ENCODE results near the gene GXYLT1.

GXYLT1 gene

DNA sequence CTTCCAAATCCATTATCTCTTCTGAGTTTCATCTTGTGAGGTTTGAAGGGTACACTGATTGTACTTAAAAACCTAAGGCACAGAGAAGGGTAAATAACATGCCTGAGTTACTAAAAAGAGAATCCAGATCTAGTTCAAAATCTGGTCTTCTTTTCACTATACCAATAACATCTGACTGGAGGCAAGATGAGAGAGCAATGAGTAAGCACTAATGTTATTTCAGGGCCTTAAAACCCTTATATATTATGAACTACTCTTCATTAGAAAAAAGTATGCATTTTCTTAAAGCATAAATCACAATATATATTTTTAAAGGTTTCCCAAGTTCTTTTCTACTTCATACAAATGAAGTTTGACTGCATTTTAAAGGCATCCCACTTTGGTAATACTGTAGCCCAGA, 60.2 kb downstream of the GXYLT1 start:
- H3K79me2 ChIP-seq (ENCODE audit: low read length), result no peaks in the 10 kb centered on the region
- peaks cover 21% of the 10 kb centered on the region for H3K4me1 ChIP-seq (ENCODE audit: low read length)
- H4K20me1 ChIP-seq (ENCODE audit: insufficient read depth, low read length), result no peaks in the 10 kb centered on the region
- no peak overlapping the region for H3K9ac ChIP-seq (ENCODE audit: low read length)
- peaks cover 6% of the 10 kb centered on the region for H3K36me3 ChIP-seq (replicated peaks; ENCODE audit: low read depth, low read length)
- no peak overlapping the region for H3K4me3 ChIP-seq (ENCODE audit: low read length)
- no peak overlapping the region for H2AFZ ChIP-seq (ENCODE audit: low read depth, low read length)
- H3K9me3 ChIP-seq (ENCODE audit: insufficient read depth, low read length), result no peaks in the 10 kb centered on the region
- TF ChIP-seq, protein P1, sequence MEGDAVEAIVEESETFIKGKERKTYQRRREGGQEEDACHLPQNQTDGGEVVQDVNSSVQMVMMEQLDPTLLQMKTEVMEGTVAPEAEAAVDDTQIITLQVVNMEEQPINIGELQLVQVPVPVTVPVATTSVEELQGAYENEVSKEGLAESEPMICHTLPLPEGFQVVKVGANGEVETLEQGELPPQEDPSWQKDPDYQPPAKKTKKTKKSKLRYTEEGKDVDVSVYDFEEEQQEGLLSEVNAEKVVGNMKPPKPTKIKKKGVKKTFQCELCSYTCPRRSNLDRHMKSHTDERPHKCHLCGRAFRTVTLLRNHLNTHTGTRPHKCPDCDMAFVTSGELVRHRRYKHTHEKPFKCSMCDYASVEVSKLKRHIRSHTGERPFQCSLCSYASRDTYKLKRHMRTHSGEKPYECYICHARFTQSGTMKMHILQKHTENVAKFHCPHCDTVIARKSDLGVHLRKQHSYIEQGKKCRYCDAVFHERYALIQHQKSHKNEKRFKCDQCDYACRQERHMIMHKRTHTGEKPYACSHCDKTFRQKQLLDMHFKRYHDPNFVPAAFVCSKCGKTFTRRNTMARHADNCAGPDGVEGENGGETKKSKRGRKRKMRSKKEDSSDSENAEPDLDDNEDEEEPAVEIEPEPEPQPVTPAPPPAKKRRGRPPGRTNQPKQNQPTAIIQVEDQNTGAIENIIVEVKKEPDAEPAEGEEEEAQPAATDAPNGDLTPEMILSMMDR (IDR thresholded peaks at IDR 0.05; ENCODE audit: low read depth, low read length), result no peak
- no peak for TF ChIP-seq EZH2phosphoT487 (IDR thresholded peaks at IDR 0.05; ENCODE audit: low read depth)
- no peak overlapping the region for H3K27ac ChIP-seq (ENCODE audit: low read length)
- H3K4me2 ChIP-seq (ENCODE audit: low read length), result no peak overlapping the region
- H3K27me3 ChIP-seq (ENCODE audit: low read depth, low read length), result no peaks in the 10 kb centered on the region

DNA sequence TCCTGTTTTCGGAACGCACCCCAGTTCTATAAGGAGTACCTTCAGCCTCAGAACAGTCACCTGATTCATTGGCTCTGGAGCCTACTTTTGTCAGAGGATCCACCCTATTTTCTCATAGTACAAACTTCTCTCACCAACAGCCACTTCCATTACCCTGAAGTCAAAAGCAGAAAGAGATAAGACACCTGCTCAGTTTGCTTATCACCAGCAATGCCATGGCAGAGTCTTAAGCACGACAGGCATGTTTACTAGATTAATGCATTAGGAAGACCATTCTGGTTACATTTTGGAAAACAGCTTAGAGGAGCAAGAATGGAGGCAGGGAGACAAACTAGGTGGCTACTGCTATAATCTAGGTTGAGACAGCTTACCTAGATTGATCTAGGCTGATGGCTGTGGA, 67.7 kb downstream of the GXYLT1 start:
- Histone ChIP-seq H3K27ac (ENCODE audit: low read length) (no peak overlapping the region), H3K27me3 (ENCODE audit: low read depth, low read length) (no peaks in the 10 kb centered on the region), H3K4me3 (ENCODE audit: low read length) (no peak overlapping the region), H3K9ac (ENCODE audit: low read length) (no peak overlapping the region), H3K9me3 (ENCODE audit: insufficient read depth, low read length) (no peaks in the 10 kb centered on the region), H2AFZ (ENCODE audit: low read depth, low read length) (no peak overlapping the region), H3K36me3 (replicated peaks; ENCODE audit: low read depth, low read length) (no peaks in the 10 kb centered on the region), H3K4me2 (ENCODE audit: low read length) (no peak overlapping the region), H4K20me1 (ENCODE audit: insufficient read depth, low read length) (no peaks in the 10 kb centered on the region), H3K4me1 (ENCODE audit: low read length) (peaks cover 13% of the 10 kb centered on the region), H3K79me2 (ENCODE audit: low read length) (no peaks in the 10 kb centered on the region)
- no peak for TF ChIP-seq EZH2phosphoT487 (IDR thresholded peaks at IDR 0.05; ENCODE audit: low read depth)
- TF ChIP-seq, protein P1 (IDR thresholded peaks at IDR 0.05; ENCODE audit: low read depth, low read length), result no peak

DNA sequence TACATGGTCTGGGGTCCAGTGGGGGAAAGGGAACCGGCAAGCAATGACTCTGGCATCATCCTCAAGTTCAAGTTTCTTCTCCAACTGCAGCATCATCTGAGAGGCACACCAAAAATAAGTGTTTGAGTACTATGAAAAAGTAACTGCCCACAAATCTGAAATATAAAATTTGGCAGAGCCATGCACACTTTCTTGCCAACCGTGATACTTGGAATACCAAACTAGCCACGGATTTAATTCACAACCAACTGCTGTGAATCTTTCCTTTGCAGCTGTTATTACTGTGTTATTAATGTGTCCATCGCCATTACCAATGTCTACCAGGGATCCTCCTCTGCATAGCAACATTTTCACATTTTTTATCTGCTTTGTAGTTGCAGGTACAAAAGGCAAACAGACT, 74.6 kb downstream of the GXYLT1 start:
- no peaks in the 10 kb centered on the region for H3K79me2 ChIP-seq (ENCODE audit: low read length)
- H3K4me3 ChIP-seq (ENCODE audit: low read length), result no peak overlapping the region
- no peaks in the 10 kb centered on the region for H3K4me1 ChIP-seq (ENCODE audit: low read length)
- no peaks in the 10 kb centered on the region for H3K9me3 ChIP-seq (ENCODE audit: insufficient read depth, low read length)
- no peaks in the 10 kb centered on the region for H3K27me3 ChIP-seq (ENCODE audit: low read depth, low read length)
- H4K20me1 ChIP-seq (ENCODE audit: insufficient read depth, low read length), result no peaks in the 10 kb centered on the region
- H3K4me2 ChIP-seq (ENCODE audit: low read length), result no peak overlapping the region
- H3K9ac ChIP-seq (ENCODE audit: low read length), result no peak overlapping the region
- H3K27ac ChIP-seq (ENCODE audit: low read length), result no peak overlapping the region
- no peaks in the 10 kb centered on the region for H3K36me3 ChIP-seq (replicated peaks; ENCODE audit: low read depth, low read length)
- H2AFZ ChIP-seq (ENCODE audit: low read depth, low read length), result no peak overlapping the region
- no peak for TF ChIP-seq EZH2phosphoT487 (IDR thresholded peaks at IDR 0.05; ENCODE audit: low read depth)
- TF ChIP-seq, protein P1 (IDR thresholded peaks at IDR 0.05; ENCODE audit: low read depth, low read length), result no peak

DNA sequence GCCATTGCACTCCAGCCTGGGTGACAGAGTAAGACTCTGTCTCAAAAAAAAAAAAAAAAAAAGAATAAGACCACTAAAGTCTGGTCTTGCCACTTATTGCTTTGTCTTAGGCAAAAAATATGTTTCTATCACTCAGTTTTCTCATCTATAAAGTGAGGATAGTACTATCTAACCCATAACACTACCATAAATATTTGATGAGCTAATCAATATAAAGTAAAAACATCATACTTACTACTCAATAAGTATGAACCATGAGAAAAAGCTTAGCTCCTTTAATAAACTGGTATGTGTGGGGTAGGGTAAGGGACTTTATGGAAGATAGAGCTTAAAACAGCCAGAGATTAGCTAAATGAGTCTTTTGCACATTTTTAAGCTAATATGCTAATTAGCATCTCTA, 85.5 kb downstream of the GXYLT1 start:
- no peak overlapping the region for H3K4me2 ChIP-seq (ENCODE audit: low read length)
- no peaks in the 10 kb centered on the region for H4K20me1 ChIP-seq (ENCODE audit: insufficient read depth, low read length)
- no peak overlapping the region for H2AFZ ChIP-seq (ENCODE audit: low read depth, low read length)
- no peaks in the 10 kb centered on the region; the same call in 1 of the 2 replicates for H3K9me3 ChIP-seq (ENCODE audit: insufficient read depth, low read length)
- no peaks in the 10 kb centered on the region for H3K79me2 ChIP-seq (ENCODE audit: low read length)
- H3K4me3 ChIP-seq (ENCODE audit: low read length), result no peak overlapping the region
- H3K4me1 ChIP-seq (ENCODE audit: low read length), result peaks cover 22% of the 10 kb centered on the region
- TF ChIP-seq EZH2phosphoT487 (IDR thresholded peaks at IDR 0.05; ENCODE audit: low read depth), result no peak
- TF ChIP-seq, protein P1 (IDR thresholded peaks at IDR 0.05; ENCODE audit: low read depth, low read length), result no peak
- H3K27ac ChIP-seq (ENCODE audit: low read length), result no peak overlapping the region
- no peaks in the 10 kb centered on the region for H3K27me3 ChIP-seq (ENCODE audit: low read depth, low read length)
- H3K9ac ChIP-seq (ENCODE audit: low read length), result no peak overlapping the region
- H3K36me3 ChIP-seq (replicated peaks; ENCODE audit: low read depth, low read length), result no peaks in the 10 kb centered on the region

Data from OCI-LY3 (cell line).